Testis (tissue), 2 donors: Measurements from ENCODE around the gene FGFR2.

ENCODE experiments used
- POLR2A ChIP-seq: fragments of 450-650 bp; IDR thresholded peaks from one replicate; pipeline ENCODE4 v1.6.1; 2017; ENCODE audit warnings: antibody characterized with exemption, mild to moderate bottlenecking, moderate library complexity
- TF ChIP-seq, protein P1 (sequence below), 3 experiments: fragments of 450-650 bp in 2 of 3; fragments of 200-600 bp in 1 of 3; sonication (generic) in 1 of 3; IDR thresholded peaks; one replicate each; pipeline ENCODE4 v1.5.1; 2016 to 2019; ENCODE audit warnings: antibody characterized with exemption in 3 of 3, mild to moderate bottlenecking in 2 of 3, moderate library complexity in 1 of 3

- TF ChIP-seq, protein P1, sequence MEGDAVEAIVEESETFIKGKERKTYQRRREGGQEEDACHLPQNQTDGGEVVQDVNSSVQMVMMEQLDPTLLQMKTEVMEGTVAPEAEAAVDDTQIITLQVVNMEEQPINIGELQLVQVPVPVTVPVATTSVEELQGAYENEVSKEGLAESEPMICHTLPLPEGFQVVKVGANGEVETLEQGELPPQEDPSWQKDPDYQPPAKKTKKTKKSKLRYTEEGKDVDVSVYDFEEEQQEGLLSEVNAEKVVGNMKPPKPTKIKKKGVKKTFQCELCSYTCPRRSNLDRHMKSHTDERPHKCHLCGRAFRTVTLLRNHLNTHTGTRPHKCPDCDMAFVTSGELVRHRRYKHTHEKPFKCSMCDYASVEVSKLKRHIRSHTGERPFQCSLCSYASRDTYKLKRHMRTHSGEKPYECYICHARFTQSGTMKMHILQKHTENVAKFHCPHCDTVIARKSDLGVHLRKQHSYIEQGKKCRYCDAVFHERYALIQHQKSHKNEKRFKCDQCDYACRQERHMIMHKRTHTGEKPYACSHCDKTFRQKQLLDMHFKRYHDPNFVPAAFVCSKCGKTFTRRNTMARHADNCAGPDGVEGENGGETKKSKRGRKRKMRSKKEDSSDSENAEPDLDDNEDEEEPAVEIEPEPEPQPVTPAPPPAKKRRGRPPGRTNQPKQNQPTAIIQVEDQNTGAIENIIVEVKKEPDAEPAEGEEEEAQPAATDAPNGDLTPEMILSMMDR (IDR thresholded peaks at IDR 0.05), result no peak
- no peak for TF ChIP-seq POLR2A
Measured at GRCh38 chr10:121570315-121570714, 27.9 kb downstream of the FGFR2 start.
